AG04450 (cell line): ENCODE data around the gene KIZ. TPM values are rescaled to one million over a fixed set of nuclear protein-coding genes. Genes with fewer than 3 reads are reported as not detected.

ENCODE experiments used
- CTCF ChIA-PET: fragments of 300-600, 350-600 bp; formaldehyde crosslinking; extraction: SDS; loops from one replicate; lab custom pipeline; 2022; ENCODE audit warnings: antibody characterized with exemption, inconsistent platforms; lab: Charles Lee
- POLR2A ChIA-PET: fragments of 350-600 bp; formaldehyde crosslinking; extraction: SDS; loops from one replicate; lab custom pipeline; 2021; ENCODE audit warnings: antibody characterized with exemption, inconsistent platforms; lab: Yijun Ruan, JAX
- DNase-seq: peaks from one replicate; pipeline ENCODE4 v3.0.0-alpha.2; 2011; ENCODE audit warnings: low read depth, low spot score
- H3K27ac ChIP-seq: one replicate; pipeline ENCODE4 v1.5.1; 2012; ENCODE audit warnings: low read depth, low read length, control low read depth
- H3K27me3 ChIP-seq: one replicate; pipeline ENCODE4 v1.6.0; 2012; ENCODE audit warnings: low read length; ENCODE audit not compliant: control insufficient read depth, insufficient read depth
- H3K4me3 ChIP-seq: 2 replicates; pipeline ENCODE4 v1.5.1; 2011; ENCODE audit warnings: mild to moderate bottlenecking, low read depth, low read length, control low read depth
- H3K9me3 ChIP-seq: 2 replicates; pipeline ENCODE4 v1.5.1; 2012; ENCODE audit warnings: low read length; ENCODE audit not compliant: control insufficient read depth, insufficient read depth
- CTCF ChIP-seq: IDR thresholded peaks from 2 replicates; pipeline ENCODE4 v1.5.1; 2011; ENCODE audit warnings: low read depth, low read length, control low read depth, inconsistent platforms
- polyA plus RNA-seq: library from polyadenylated mRNA; depleted of rRNA; stranded (reverse); fragments of >200 nt; gene quantifications from 2 replicates; pipeline ENCODE4 v1.2.3, GENCODE V29; 2011

KIZ gene
- polyA plus RNA-seq, 1 experiment = 26.1 TPM

GRCh38 chr20:21157006-21157405 lies 31.1 kb downstream of the KIZ start:
- Histone ChIP-seq H3K27ac (no peak overlapping the region), H3K4me3 (no peak overlapping the region), H3K27me3 (no peaks in the 10 kb centered on the region), H3K9me3 (no peaks in the 10 kb centered on the region)
- no peak for TF ChIP-seq CTCF
- CTCF ChIA-PET = no interaction called here
- POLR2A ChIA-PET = no interaction called here
- no peak for DNase-seq

GRCh38 chr20:21159658-21160380 lies 33.9 kb downstream of the KIZ start:
- Histone ChIP-seq H3K27ac (no peak overlapping the region), H3K27me3 (no peaks in the 10 kb centered on the region), H3K9me3 (no peaks in the 10 kb centered on the region), H3K4me3 (no peak overlapping the region)
- no peak for TF ChIP-seq CTCF
- CTCF ChIA-PET = no interaction called here
- no peak for DNase-seq
- POLR2A ChIA-PET = no interaction called here

- H3K27ac ChIP-seq = no peak overlapping the region
- no peaks in the 10 kb centered on the region for H3K27me3 ChIP-seq
- POLR2A ChIA-PET = no interaction called here
- DNase-seq = no peak
- no peaks in the 10 kb centered on the region for H3K9me3 ChIP-seq
- no peak overlapping the region for H3K4me3 ChIP-seq
- TF ChIP-seq CTCF = no peak
- CTCF ChIA-PET = no interaction called here
Observed at GRCh38 chr20:21161926-21162325, 36.0 kb downstream of the KIZ start.

- CTCF ChIA-PET = no interaction called here
- no peak for TF ChIP-seq CTCF
- no peaks in the 10 kb centered on the region for H3K27me3 ChIP-seq
- no peak for DNase-seq
- no peak overlapping the region for H3K27ac ChIP-seq
- POLR2A ChIA-PET = no interaction called here
- no peak overlapping the region for H3K4me3 ChIP-seq
- no peaks in the 10 kb centered on the region for H3K9me3 ChIP-seq
Observed at GRCh38 chr20:21162631-21163030, 36.7 kb downstream of the KIZ start.

- CTCF ChIA-PET = no interaction called here
- Histone ChIP-seq H3K27me3 (no peaks in the 10 kb centered on the region), H3K27ac (no peak overlapping the region), H3K4me3 (no peak overlapping the region), H3K9me3 (no peaks in the 10 kb centered on the region)
- no peak for TF ChIP-seq CTCF
- POLR2A ChIA-PET = no interaction called here
- no peak for DNase-seq
Observed at GRCh38 chr20:21166801-21167200, 40.9 kb downstream of the KIZ start.
